K562 (cell line): Measurements from ENCODE around the gene FAM124B. TPM values are rescaled to one million over a fixed set of nuclear protein-coding genes. Genes with fewer than 3 reads are reported as not detected.

Experiments used
- ATAC-seq: fragments of 200-7000 bp; cut with Tn5 transposase; 3 replicates; pipeline ENCODE4 v1.9.1; 2020; ENCODE audit warnings: moderate library complexity
- BruUV-seq: library from RNA; stranded (reverse); fragments of 400-500 nt; replicated peaks from 2 replicates; lab custom pipeline; 2021; lab: Mats Ljungman, UMichigan
- CTCF ChIA-PET: fragments of 300-600 bp; formaldehyde crosslinking; extraction: SDS; loops from one replicate; lab custom pipeline; 2021; ENCODE audit warnings: low intra/inter-chr PET ratio; lab: Yijun Ruan, JAX
- POLR2A ChIA-PET: fragments of 300-600, 350-650 bp; sonication (Branson Sonifier 250); formaldehyde crosslinking; extraction: SDS; loops from one replicate; lab custom pipeline; 2021; ENCODE audit warnings: antibody characterized with exemption, inconsistent platforms; lab: Yijun Ruan, JAX
- DNase-seq, 4 experiments: peaks; one replicate each; pipeline versions ENCODE4 v3.0.0 to v3.0.0-alpha.2; 2011 to 2018; ENCODE audit warnings: low spot score in 3 of 4, mixed read lengths in 3 of 4; ENCODE audit errors: extremely low read depth in 1 of 4
- FAIRE-seq: peaks from 2 replicates; lab custom pipeline; 2011; peaks lifted over from hg19 to GRCh38; lab: Jason Lieb, UNC
- H2AFZ ChIP-seq: 2 replicates; pipeline ENCODE4 v1.6.0; 2011; ENCODE audit warnings: low read depth, low read length, control low read depth, inconsistent platforms
- H3K27ac ChIP-seq: fragments of 200-600 bp; 3 replicates; pipeline ENCODE4 v1.8.0; 2011; ENCODE audit warnings: low read depth, mild to moderate bottlenecking, control low read depth, inconsistent platforms, low read length, moderate library complexity, mixed read lengths; ENCODE audit errors: extremely low read depth
- H3K27me3 ChIP-seq, 2 experiments: fragments of 300-600 bp in 1 of 2; 2 replicates in 1 of 2; 3 replicates in 1 of 2; pipeline versions ENCODE4 v1.6.0 to v1.8.0; 2011; ENCODE audit warnings: inconsistent platforms in 2 of 2, low read length in 2 of 2, mild to moderate bottlenecking in 1 of 2, mixed read lengths in 1 of 2, moderate library complexity in 1 of 2; ENCODE audit not compliant: control insufficient read depth in 2 of 2, insufficient read depth in 2 of 2
- H3K36me3 ChIP-seq: fragments of 300-600 bp; 3 replicates; pipeline ENCODE4 v1.8.0; 2011; ENCODE audit warnings: mild to moderate bottlenecking, low read length, inconsistent platforms; ENCODE audit not compliant: control insufficient read depth, insufficient read depth
- H3K4me1 ChIP-seq, 2 experiments: fragments of 200-600 bp in 1 of 2; replicated peaks in 1 of 2; 2 replicates in 1 of 2; 3 replicates in 1 of 2; pipeline versions ENCODE4 v1.5.1 to v1.8.0; 2011; ENCODE audit warnings: inconsistent platforms in 2 of 2, low read length in 2 of 2, mild to moderate bottlenecking in 1 of 2, mixed read lengths in 1 of 2, moderate library complexity in 1 of 2; ENCODE audit not compliant: control insufficient read depth in 2 of 2, insufficient read depth in 2 of 2
- H3K4me2 ChIP-seq: 2 replicates; pipeline ENCODE4 v1.6.1; 2011; ENCODE audit warnings: low read length, control low read depth, inconsistent platforms, mixed read lengths; ENCODE audit not compliant: insufficient read depth
- H3K4me3 ChIP-seq: fragments of 200-600 bp; sonication (generic), shearing (Covaris generic); 2 replicates; pipeline ENCODE4 v1.5.1; 2016; ENCODE audit warnings: control low read depth, inconsistent platforms
- H3K79me2 ChIP-seq: fragments of 200-600 bp; 3 replicates; pipeline ENCODE4 v1.8.0; 2011; ENCODE audit warnings: low read length, inconsistent platforms; ENCODE audit not compliant: control insufficient read depth, insufficient read depth
- H3K9ac ChIP-seq, 2 experiments: 2 replicates each; pipeline versions ENCODE4 v1.6.0 to v1.6.1; 2011; ENCODE audit warnings: low read depth in 2 of 2, low read length in 2 of 2, control low read depth in 1 of 2, inconsistent platforms in 1 of 2, mild to moderate bottlenecking in 1 of 2, mixed read lengths in 1 of 2; ENCODE audit not compliant: insufficient read depth in 1 of 2
- H3K9me1 ChIP-seq: one replicate; pipeline ENCODE4 v1.6.0; 2011; ENCODE audit warnings: inconsistent platforms, mild to moderate bottlenecking, low read length, moderate library complexity; ENCODE audit not compliant: control insufficient read depth, insufficient read depth
- H3K9me3 ChIP-seq: replicated peaks from 2 replicates; pipeline ENCODE4 v1.5.1; 2011; ENCODE audit warnings: low read depth, low read length, inconsistent platforms; ENCODE audit not compliant: control insufficient read depth, insufficient read depth
- H4K20me1 ChIP-seq: replicated peaks from 2 replicates; pipeline ENCODE4 v1.6.1; 2011; ENCODE audit warnings: low read length, inconsistent platforms, mixed read lengths; ENCODE audit not compliant: control insufficient read depth, insufficient read depth
- NCOA2 ChIP-seq, 2 experiments: fragments of 450-650 bp; IDR thresholded peaks; 2 replicates each; pipeline ENCODE4 v1.6.1; 2018; ENCODE audit warnings: mild to moderate bottlenecking in 2 of 2, moderate library complexity in 1 of 2; ENCODE audit not compliant: partially characterized antibody in 2 of 2
- NFIC ChIP-seq: fragments of 450-650 bp; IDR thresholded peaks from 2 replicates; pipeline ENCODE4 v1.6.1; 2017; ENCODE audit warnings: mild to moderate bottlenecking, inconsistent platforms
- NFXL1 ChIP-seq: fragments of 450-650 bp; formaldehyde crosslinking; IDR thresholded peaks from 2 replicates; pipeline ENCODE4 v1.4.0; 2021; ENCODE audit warnings: mild to moderate bottlenecking
- POLR2G ChIP-seq: fragments of 200-400 bp; formaldehyde crosslinking; IDR thresholded peaks from 2 replicates; pipeline ENCODE4 v1.6.1; 2017; ENCODE audit warnings: low read depth, mild to moderate bottlenecking, antibody characterized with exemption, low read length, moderate library complexity
- TAF1 ChIP-seq: IDR thresholded peaks from 2 replicates; pipeline ENCODE4 v1.6.1; 2011; ENCODE audit warnings: mild to moderate bottlenecking, low read length, moderate library complexity; ENCODE audit not compliant: insufficient read depth, control insufficient read depth, severe bottlenecking; ENCODE audit errors: extremely low read depth
- TARDBP ChIP-seq: fragments of 450-650 bp; IDR thresholded peaks from 2 replicates; pipeline ENCODE4 v1.6.1; 2016
- XRCC4 ChIP-seq: IDR thresholded peaks from one replicate; pipeline ENCODE4 v1.6.1; 2011; ENCODE audit not compliant: insufficient read depth, insufficient read length; ENCODE audit errors: extremely low read depth
- ZNF717 ChIP-seq: fragments of 250-450 bp; sonication (Bioruptor Pico); IDR thresholded peaks from 2 replicates; pipeline ENCODE4 v1.5.0; 2021
- WGBS: fragments of 100-300 bp; shearing (Covaris generic); methylation state at CpG from one replicate; pipeline ENCODE4 v1.1.6; 2016; ENCODE audit warnings: low coverage, mixed read lengths; ENCODE audit not compliant: insufficient coverage; ENCODE audit errors: missing lambda C conversion rate; 5-methylcytosine and 5-hydroxymethylcytosine counted together
- in situ Hi-C: fragments of 300-500 bp; cut with MboI; formaldehyde crosslinking; loops from 4 replicates; pipeline ENCODE4 v1.15.0; 2018; ENCODE audit warnings: inconsistent platforms, mixed read lengths
- intact Hi-C: fragments of 100-400 bp; cut with micrococcal nuclease; formaldehyde crosslinking; loops from 2 replicates; pipeline ENCODE4 v1.14.2; 2022
- polyA plus RNA-seq, 8 experiments: library from polyadenylated mRNA; depleted of rRNA in 4 of 8; stranded (reverse) in 5 of 8; unstranded in 3 of 8; fragments of >200 nt; fragmentation: Nextera tagmentation in 2 of 8; fragmentation: Illumina TruSeq in 1 of 8; extraction: Ambion mirVana in 2 of 8; extraction: Trizol in 1 of 8; gene quantifications; 2 replicates each; pipeline versions ENCODE4 v1.2.1 to v1.2.3, GENCODE V29; 2011 to 2014; ENCODE audit warnings: inconsistent platforms in 1 of 8, missing spikeins in 1 of 8
- total RNA-seq, 7 experiments: library from RNA; depleted of rRNA in 6 of 7; stranded (reverse); fragments of >200 nt in 6 of 7; fragmentation: Illumina TruSeq in 2 of 7; extraction: Trizol in 2 of 7; gene quantifications; 2 replicates each; pipeline versions ENCODE4 v1.2.1 to v1.2.3, GENCODE V29; 2011 to 2021; ENCODE audit warnings: low replicate concordance in 1 of 7
- TF ChIP-seq, protein P1 (sequence below): IDR thresholded peaks from 2 replicates; pipeline ENCODE4 v1.6.1; 2016; ENCODE audit warnings: missing genetic modification characterization, missing compliant biosample characterization

FAM124B gene
- total and polyA plus RNA-seq, 9 of the 15 experiments (the other 6 are each of a cell fraction or from before 2014, with no cell fraction given), result 6.2 to 21.4 (median 9.3) TPM

DNA sequence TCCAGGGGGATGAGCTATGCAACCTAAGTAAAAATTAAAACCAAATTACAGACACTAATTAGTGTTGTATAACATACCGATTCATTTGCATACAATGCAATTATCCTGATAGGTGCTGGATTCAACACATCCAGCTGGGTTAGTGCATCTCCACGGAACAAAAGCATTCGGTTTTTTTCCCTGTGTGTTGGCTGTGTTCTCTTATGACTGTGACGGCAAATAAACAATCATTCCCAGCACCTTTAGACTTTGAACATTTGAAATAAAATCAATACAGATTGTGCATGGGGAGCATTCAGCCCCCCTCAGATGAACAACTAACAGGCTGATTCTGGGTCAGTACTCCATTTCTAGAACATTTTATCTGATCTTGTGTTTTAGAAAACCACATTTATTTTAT lies 22.7 kb downstream of the FAM124B start:
- DNase-seq (no peak), ATAC-seq (no peak)
- no peak overlapping the region for H3K4me2 ChIP-seq
- H4K20me1 ChIP-seq, result no peaks in the 10 kb centered on the region
- H3K4me3 ChIP-seq, result no peak overlapping the region
- POLR2A ChIA-PET, result no interaction called here
- H3K79me2 ChIP-seq, result peaks cover 7% of the 10 kb centered on the region; the same call in 2 of the 3 replicates
- H3K27me3 ChIP-seq, result no peaks in the 10 kb centered on the region
- intact Hi-C loops, result no loop called here
- peaks cover 20% of the 10 kb centered on the region; the same call in 1 of the 3 replicates for H3K36me3 ChIP-seq
- WGBS, result 86% methylated on average over 4 of the region's 4 CpGs
- H2AFZ ChIP-seq, result no peak overlapping the region
- no peak overlapping the region for H3K27ac ChIP-seq
- H3K9me3 ChIP-seq, result no peaks in the 10 kb centered on the region
- TF ChIP-seq NCOA2 (IDR thresholded peaks at IDR 0.05; ENCODE audit: partially characterized antibody in 2 of 2), result no peak
- no peak for TF ChIP-seq POLR2G
- TF ChIP-seq, protein P1, sequence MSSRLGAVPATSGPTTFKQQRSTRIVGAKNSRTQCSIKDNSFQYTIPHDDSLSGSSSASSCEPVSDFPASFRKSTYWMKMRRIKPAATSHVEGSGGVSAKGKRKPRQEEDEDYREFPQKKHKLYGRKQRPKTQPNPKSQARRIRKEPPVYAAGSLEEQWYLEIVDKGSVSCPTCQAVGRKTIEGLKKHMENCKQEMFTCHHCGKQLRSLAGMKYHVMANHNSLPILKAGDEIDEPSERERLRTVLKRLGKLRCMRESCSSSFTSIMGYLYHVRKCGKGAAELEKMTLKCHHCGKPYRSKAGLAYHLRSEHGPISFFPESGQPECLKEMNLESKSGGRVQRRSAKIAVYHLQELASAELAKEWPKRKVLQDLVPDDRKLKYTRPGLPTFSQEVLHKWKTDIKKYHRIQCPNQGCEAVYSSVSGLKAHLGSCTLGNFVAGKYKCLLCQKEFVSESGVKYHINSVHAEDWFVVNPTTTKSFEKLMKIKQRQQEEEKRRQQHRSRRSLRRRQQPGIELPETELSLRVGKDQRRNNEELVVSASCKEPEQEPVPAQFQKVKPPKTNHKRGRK (tag), result no peak
- no peak for TF ChIP-seq XRCC4
- no peak for TF ChIP-seq TARDBP
- TF ChIP-seq TAF1, result no peak
- no peak for TF ChIP-seq ZNF717 (CRISPR knock-in tag)
- no peak for TF ChIP-seq NFIC
- TF ChIP-seq NFXL1, result no peak
- TF ChIP-seq, all 486 proteins: peak for 0
- Histone ChIP-seq H3K4me1 (peaks cover 9 to 12% of the 10 kb centered on the region in 2 experiments; a peak in 3 of 5 replicates), H3K9me1 (no peaks in the 10 kb centered on the region), H3K9ac (no peak overlapping the region)
- FAIRE-seq, result no peak
- in situ Hi-C loops, result no loop called here
- BruUV-seq, result no TSS peak
- CTCF ChIA-PET, result no interaction called here
